ENCODE data around the gene ATP6V1E1. TPM values are rescaled to one million over a fixed set of nuclear protein-coding genes. Genes with fewer than 3 reads are reported as not detected.

Gene ATP6V1E1
- total RNA-seq, 1 experiment from 2014 or later = 124 TPM

- DNase-seq (ENCODE audit: low read depth) = no peak
Measured at GRCh38 chr22:17633998-17634323, 5.4 kb upstream of the ATP6V1E1 start.

GRCh38 chr22:17633217-17633997 lies 4.9 kb upstream of the ATP6V1E1 start:
- peak; percentile 92 for DNase-seq (ENCODE audit: low read depth)

- DNase-seq (ENCODE audit: low read depth) = no peak
Measured at GRCh38 chr22:17631076-17631565, 2.6 kb upstream of the ATP6V1E1 start.

- DNase-seq (ENCODE audit: low read depth) = no peak
Measured at GRCh38 chr22:17629641-17630040, 1.1 kb upstream of the ATP6V1E1 start.

GRCh38 chr22:17629173-17629489 lies 582 bp upstream of the ATP6V1E1 start:
- no peak for DNase-seq (ENCODE audit: low read depth)

- DNase-seq (ENCODE audit: low read depth) = no peak
Measured at GRCh38 chr22:17627961-17628405, 566 bp downstream of the ATP6V1E1 start.

GRCh38 chr22:17613280-17613679 lies 15.3 kb downstream of the ATP6V1E1 start:
- DNase-seq (ENCODE audit: low read depth) = no peak

GRCh38 chr22:17612057-17612456 lies 16.5 kb downstream of the ATP6V1E1 start:
- no peak for DNase-seq (ENCODE audit: low read depth)

GRCh38 chr22:17607891-17608521 lies 20.5 kb downstream of the ATP6V1E1 start:
- no peak for DNase-seq (ENCODE audit: low read depth)

- no peak for DNase-seq (ENCODE audit: low read depth)
Measured at GRCh38 chr22:17606496-17606895, 22.1 kb downstream of the ATP6V1E1 start.

- no peak for DNase-seq (ENCODE audit: low read depth)
Measured at GRCh38 chr22:17603668-17604067, 24.9 kb downstream of the ATP6V1E1 start.

- no peak for DNase-seq (ENCODE audit: low read depth)
Measured at GRCh38 chr22:17601031-17601430, 27.5 kb downstream of the ATP6V1E1 start.

GRCh38 chr22:17598318-17598717 lies 30.2 kb downstream of the ATP6V1E1 start:
- no peak for DNase-seq (ENCODE audit: low read depth)

GRCh38 chr22:17597217-17597616 lies 31.3 kb downstream of the ATP6V1E1 start:
- DNase-seq (ENCODE audit: low read depth) = no peak

GRCh38 chr22:17596226-17596625 lies 32.3 kb downstream of the ATP6V1E1 start:
- DNase-seq (ENCODE audit: low read depth) = no peak

- DNase-seq (ENCODE audit: low read depth) = no peak
Measured at GRCh38 chr22:17592201-17592600, 36.3 kb downstream of the ATP6V1E1 start.

GRCh38 chr22:17590586-17590985 lies 38.0 kb downstream of the ATP6V1E1 start:
- no peak for DNase-seq (ENCODE audit: low read depth)

GRCh38 chr22:17589810-17590375 lies 38.7 kb downstream of the ATP6V1E1 start:
- no peak for DNase-seq (ENCODE audit: low read depth)

- no peak for DNase-seq (ENCODE audit: low read depth)
Measured at GRCh38 chr22:17588606-17589005, 39.9 kb downstream of the ATP6V1E1 start.

GRCh38 chr22:17587629-17588028 lies 40.9 kb downstream of the ATP6V1E1 start:
- no peak for DNase-seq (ENCODE audit: low read depth)

- no peak for DNase-seq (ENCODE audit: low read depth)
Measured at GRCh38 chr22:17586831-17587440, 41.6 kb downstream of the ATP6V1E1 start.

GRCh38 chr22:17583151-17583550 lies 45.4 kb downstream of the ATP6V1E1 start:
- DNase-seq (ENCODE audit: low read depth) = no peak

GRCh38 chr22:17581631-17582030 lies 46.9 kb downstream of the ATP6V1E1 start:
- no peak for DNase-seq (ENCODE audit: low read depth)

All from Daoy (cell line).